Thoracic aorta (tissue), 2 donors: ENCODE data around the gene ADNP2. TPM values are rescaled to one million over a fixed set of nuclear protein-coding genes. Genes with fewer than 3 reads are reported as not detected.

Experiments used
- ATAC-seq: fragments of 150-250 bp; one replicate; pipeline ENCODE4 v1.8.0; 2017; ENCODE audit warnings: low read depth; ENCODE audit not compliant: insufficient number of reproducible peaks, low FRiP score
- DNase-seq: peaks from one replicate; pipeline ENCODE4 v3.0.0-alpha.2; 2020; ENCODE audit warnings: low spot score
- H3K27ac ChIP-seq, 2 donors: fragments of 200-600 bp; sonication (generic); 1 replicate in 1 of 2; 2 replicates in 1 of 2; pipeline ENCODE4 v1.5.1; 2016; ENCODE audit warnings: mild to moderate bottlenecking in 2 of 2, moderate library complexity in 2 of 2
- H3K27me3 ChIP-seq: fragments of 200-600 bp; sonication (generic); replicated peaks from 2 replicates; pipeline ENCODE4 v1.6.0; 2016; ENCODE audit warnings: mild to moderate bottlenecking; ENCODE audit not compliant: insufficient read depth
- H3K36me3 ChIP-seq: fragments of 200-600 bp; sonication (generic); one replicate; pipeline ENCODE4 v1.5.1; 2016
- H3K4me1 ChIP-seq, 2 donors: fragments of 200-600 bp; sonication (generic); 1 replicate in 1 of 2; 2 replicates in 1 of 2; pipeline versions ENCODE4 v1.5.1 to v1.6.0; 2016; ENCODE audit warnings: low read depth in 2 of 2, mild to moderate bottlenecking in 1 of 2; ENCODE audit not compliant: control insufficient read depth in 1 of 2
- H3K4me3 ChIP-seq: fragments of 200-600 bp; sonication (generic); 2 replicates; pipeline ENCODE4 v1.5.1; 2016; ENCODE audit warnings: mild to moderate bottlenecking
- H3K9me3 ChIP-seq: fragments of 200-600 bp; sonication (generic); 2 replicates; pipeline ENCODE4 v1.5.1; 2016
- CTCF ChIP-seq: fragments of 200-600 bp; sonication (generic); IDR thresholded peaks from one replicate; pipeline ENCODE4 v1.5.1; 2019; ENCODE audit warnings: antibody characterized with exemption
- total RNA-seq, 2 donors: library from RNA; depleted of rRNA; stranded (reverse); fragments of >200 nt; gene quantifications; one replicate each; pipeline versions ENCODE4 v1.1.0 to v1.2.3, GENCODE V29; 2016

The ADNP2 gene
- total RNA-seq, 2 donors from 2014 or later: 15.6 to 21.6 TPM

DNA sequence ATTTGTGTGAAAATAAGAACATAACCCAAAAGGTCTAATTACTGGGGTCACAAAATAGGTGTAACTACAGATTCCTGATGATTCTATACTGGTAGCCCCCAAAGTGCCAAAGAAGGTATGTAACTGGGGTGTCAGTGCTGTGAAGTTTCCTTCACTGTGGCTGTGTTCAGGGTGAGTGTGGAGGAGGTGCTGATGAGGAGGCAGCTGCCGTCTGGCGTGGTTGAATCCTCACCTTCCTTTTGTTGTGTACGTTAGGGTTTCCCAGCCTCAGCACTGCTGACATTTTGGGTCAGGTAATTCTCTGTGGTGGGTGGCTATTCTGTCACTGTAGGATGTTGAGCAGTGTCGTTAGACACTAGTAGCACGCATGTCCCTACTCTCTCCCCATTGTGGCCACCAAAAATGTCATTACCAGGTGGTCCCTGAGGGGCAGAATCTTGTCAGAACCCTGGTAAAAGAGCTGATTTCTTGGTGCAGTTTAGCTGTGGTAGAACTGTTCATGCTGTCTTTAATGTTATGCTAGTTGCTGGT lies 31.5 kb downstream of the ADNP2 start:
- no peak for TF ChIP-seq CTCF
- H3K9me3 ChIP-seq: no peaks in the 10 kb centered on the region
- no peak overlapping the region for H3K4me3 ChIP-seq
- H3K36me3 ChIP-seq: peaks cover 26% of the 10 kb centered on the region
- DNase-seq (no peak), ATAC-seq (no peak)
- no peaks in the 10 kb centered on the region for H3K27me3 ChIP-seq
- no peaks in the 10 kb centered on the region for H3K4me1 ChIP-seq
- H3K27ac ChIP-seq: no peak overlapping the region

GRCh38 chr18:80143881-80144280 lies 34.8 kb downstream of the ADNP2 start:
- DNase-seq (no peak), ATAC-seq (no peak)
- no peaks in the 10 kb centered on the region for H3K27me3 ChIP-seq
- no peaks in the 10 kb centered on the region for H3K9me3 ChIP-seq
- H3K4me3 ChIP-seq: no peak overlapping the region
- H3K27ac ChIP-seq: no peak overlapping the region
- TF ChIP-seq CTCF: no peak
- H3K36me3 ChIP-seq: no peaks in the 10 kb centered on the region
- H3K4me1 ChIP-seq: peaks cover 0 to 15% of the 10 kb centered on the region in 2 donors

DNA sequence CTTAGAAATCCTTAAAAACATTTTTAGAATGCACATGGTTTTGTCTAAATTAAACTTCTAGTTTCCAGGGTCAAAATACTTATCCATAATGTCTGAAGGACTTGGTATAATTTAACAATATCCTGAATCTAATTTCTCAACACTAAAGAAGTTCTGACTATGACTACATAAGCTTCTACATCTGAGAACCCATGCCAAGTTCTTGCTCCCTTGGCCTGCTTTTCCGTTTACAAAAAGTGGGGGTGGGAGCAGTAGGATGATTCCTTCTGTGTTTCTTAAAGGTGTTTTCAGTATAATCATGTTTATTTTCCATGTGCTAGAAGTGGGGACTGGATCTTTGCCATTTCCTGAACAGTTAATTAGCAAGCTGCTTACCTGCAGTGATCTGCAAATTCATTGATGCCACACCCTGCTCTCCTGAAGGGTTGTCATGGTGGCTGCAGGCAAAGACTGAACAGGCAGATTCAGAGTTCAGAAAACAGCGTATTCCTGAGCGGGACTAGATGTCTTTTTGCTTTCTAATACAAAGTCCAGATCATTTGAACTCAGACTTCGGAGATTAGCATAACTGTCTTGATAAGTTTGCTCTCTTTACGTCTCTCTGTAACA lies 36.2 kb downstream of the ADNP2 start:
- H3K9me3 ChIP-seq: no peaks in the 10 kb centered on the region

GRCh38 chr18:80147037-80147417 lies 38.0 kb downstream of the ADNP2 start:
- Histone ChIP-seq H3K4me1 (peaks cover 0 to 15% of the 10 kb centered on the region in 2 donors), H3K9me3 (no peaks in the 10 kb centered on the region), H3K4me3 (peak overlapping the region; percentile 79), H3K27me3 (no peaks in the 10 kb centered on the region), H3K27ac (no peak overlapping the region), H3K36me3 (no peaks in the 10 kb centered on the region)
- ATAC-seq (no peak), DNase-seq (no peak)
- no peak for TF ChIP-seq CTCF

More for the DNA sequence above, 36.2 kb downstream of the ADNP2 start:
- H3K4me3 ChIP-seq: no peak overlapping the region
- TF ChIP-seq CTCF: no peak
- H3K4me1 ChIP-seq: peaks cover 0 to 15% of the 10 kb centered on the region in 2 donors
- no peaks in the 10 kb centered on the region for H3K36me3 ChIP-seq
- no peaks in the 10 kb centered on the region for H3K27me3 ChIP-seq
- no peak overlapping the region for H3K27ac ChIP-seq
- ATAC-seq (no peak), DNase-seq (no peak)

- Histone ChIP-seq H3K27ac (no peak overlapping the region), H3K27me3 (no peaks in the 10 kb centered on the region), H3K4me1 (peaks cover 0 to 15% of the 10 kb centered on the region in 2 donors), H3K36me3 (no peaks in the 10 kb centered on the region), H3K9me3 (no peaks in the 10 kb centered on the region), H3K4me3 (peak overlapping the region; percentile 79)
- DNase-seq: peak; percentile 51
- TF ChIP-seq CTCF: no peak
- peak; percentile 87 for ATAC-seq
Observed at GRCh38 chr18:80147418-80148325, 38.6 kb downstream of the ADNP2 start.
